ENCODE measurements around the gene PRR13. TPM values are rescaled to one million over a fixed set of nuclear protein-coding genes. Genes with fewer than 3 reads are reported as not detected.

The PRR13 gene
- total and polyA plus RNA-seq, 2 donors from 2014 or later, result 226 to 889 TPM

DNA sequence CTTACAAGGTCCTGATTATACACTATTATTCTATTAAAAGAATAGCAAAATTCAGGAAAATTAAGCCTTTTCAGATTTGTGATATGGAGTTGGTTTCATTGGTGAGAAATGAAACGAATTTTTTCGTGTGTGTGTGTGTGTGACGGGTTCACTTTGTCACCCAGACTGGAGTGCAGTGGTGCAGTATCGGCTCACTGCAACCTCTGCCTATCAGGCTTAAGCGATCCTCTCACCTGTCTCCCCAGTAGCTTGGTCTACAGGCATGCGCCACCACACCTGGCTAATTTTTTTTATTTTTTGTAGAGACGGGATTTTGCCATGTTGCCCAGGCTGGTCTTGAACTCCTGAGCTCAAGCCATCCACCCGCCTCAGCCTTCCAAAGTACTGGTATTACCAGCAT is 20.1 kb downstream of the PRR13 start:
- Histone ChIP-seq H3K36me3 (ENCODE audit: control insufficient read depth in 2 of 3, insufficient read depth in 3 of 3, low read length in 3 of 3) (peaks cover 37 to 97% (median 72%) of the 10 kb centered on the region in 3 donors), H3K4me3 (ENCODE audit: low read length in 3 of 3) (no peak overlapping the region), H3K9me3 (ENCODE audit: control insufficient read depth in 2 of 3, insufficient read depth in 1 of 3, low read length in 3 of 3) (no peaks in the 10 kb centered on the region), H3K4me1 (ENCODE audit: control insufficient read depth in 2 of 3, insufficient read depth in 2 of 3, low read depth in 1 of 3, low read length in 3 of 3) (peaks cover 0 to 23% (median 9%) of the 10 kb centered on the region in 3 donors), H3K27ac (ENCODE audit: low read depth in 2 of 2, low read length in 2 of 2) (no peak overlapping the region), H3K9ac (ENCODE audit: low read length in 3 of 3) (no peak overlapping the region), H3K27me3 (ENCODE audit: control insufficient read depth, insufficient read depth, low read length) (no peaks in the 10 kb centered on the region)
- intact Hi-C loops (cut with DNase I), result no loop called here
- no peak for DNase-seq
- TF ChIP-seq, protein P1, sequence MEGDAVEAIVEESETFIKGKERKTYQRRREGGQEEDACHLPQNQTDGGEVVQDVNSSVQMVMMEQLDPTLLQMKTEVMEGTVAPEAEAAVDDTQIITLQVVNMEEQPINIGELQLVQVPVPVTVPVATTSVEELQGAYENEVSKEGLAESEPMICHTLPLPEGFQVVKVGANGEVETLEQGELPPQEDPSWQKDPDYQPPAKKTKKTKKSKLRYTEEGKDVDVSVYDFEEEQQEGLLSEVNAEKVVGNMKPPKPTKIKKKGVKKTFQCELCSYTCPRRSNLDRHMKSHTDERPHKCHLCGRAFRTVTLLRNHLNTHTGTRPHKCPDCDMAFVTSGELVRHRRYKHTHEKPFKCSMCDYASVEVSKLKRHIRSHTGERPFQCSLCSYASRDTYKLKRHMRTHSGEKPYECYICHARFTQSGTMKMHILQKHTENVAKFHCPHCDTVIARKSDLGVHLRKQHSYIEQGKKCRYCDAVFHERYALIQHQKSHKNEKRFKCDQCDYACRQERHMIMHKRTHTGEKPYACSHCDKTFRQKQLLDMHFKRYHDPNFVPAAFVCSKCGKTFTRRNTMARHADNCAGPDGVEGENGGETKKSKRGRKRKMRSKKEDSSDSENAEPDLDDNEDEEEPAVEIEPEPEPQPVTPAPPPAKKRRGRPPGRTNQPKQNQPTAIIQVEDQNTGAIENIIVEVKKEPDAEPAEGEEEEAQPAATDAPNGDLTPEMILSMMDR (IDR thresholded peaks at IDR 0.05; ENCODE audit: borderline replicate concordance, extremely low read depth, insufficient read depth), result no peak
- FAIRE-seq, result no peak

DNA sequence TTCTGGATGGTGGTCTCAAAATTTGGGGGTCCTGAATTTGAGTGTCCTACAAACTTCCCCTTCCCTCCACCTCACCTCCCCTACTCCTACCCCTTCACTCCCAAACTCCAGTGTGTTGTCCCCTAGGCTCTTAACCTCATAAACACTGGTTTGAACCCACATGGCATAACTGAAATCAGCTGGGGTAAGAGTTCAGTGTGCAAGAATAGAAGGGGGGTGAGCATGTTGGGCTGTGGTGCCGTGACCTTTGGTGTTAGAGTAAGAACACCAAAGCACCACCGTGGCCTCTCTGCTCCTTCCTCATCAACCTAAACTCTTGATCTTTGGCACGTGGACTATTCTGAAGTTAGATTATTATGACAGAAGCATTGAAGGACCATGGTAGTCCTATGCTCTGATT is 21.4 kb downstream of the PRR13 start:
- Histone ChIP-seq H3K27ac (ENCODE audit: low read depth in 2 of 2, low read length in 2 of 2) (peak overlapping the region in 1 of 2 donors; percentile 21), H3K9me3 (ENCODE audit: control insufficient read depth in 2 of 3, insufficient read depth in 1 of 3, low read length in 3 of 3) (no peaks in the 10 kb centered on the region), H3K36me3 (ENCODE audit: control insufficient read depth in 2 of 3, insufficient read depth in 3 of 3, low read length in 3 of 3) (peaks cover 39 to 97% (median 78%) of the 10 kb centered on the region in 3 donors), H3K4me1 (ENCODE audit: control insufficient read depth in 2 of 3, insufficient read depth in 2 of 3, low read depth in 1 of 3, low read length in 3 of 3) (peaks cover 0 to 23% (median 11%) of the 10 kb centered on the region in 3 donors), H3K27me3 (ENCODE audit: control insufficient read depth, insufficient read depth, low read length) (no peaks in the 10 kb centered on the region), H3K9ac (ENCODE audit: low read length in 3 of 3) (no peak overlapping the region), H3K4me3 (ENCODE audit: low read length in 3 of 3) (no peak overlapping the region)
- FAIRE-seq (no peak), DNase-seq (no peak)
- intact Hi-C loops (cut with DNase I), result no loop called here
- TF ChIP-seq, protein P1 (IDR thresholded peaks at IDR 0.05; ENCODE audit: borderline replicate concordance, extremely low read depth, insufficient read depth), result no peak

DNA sequence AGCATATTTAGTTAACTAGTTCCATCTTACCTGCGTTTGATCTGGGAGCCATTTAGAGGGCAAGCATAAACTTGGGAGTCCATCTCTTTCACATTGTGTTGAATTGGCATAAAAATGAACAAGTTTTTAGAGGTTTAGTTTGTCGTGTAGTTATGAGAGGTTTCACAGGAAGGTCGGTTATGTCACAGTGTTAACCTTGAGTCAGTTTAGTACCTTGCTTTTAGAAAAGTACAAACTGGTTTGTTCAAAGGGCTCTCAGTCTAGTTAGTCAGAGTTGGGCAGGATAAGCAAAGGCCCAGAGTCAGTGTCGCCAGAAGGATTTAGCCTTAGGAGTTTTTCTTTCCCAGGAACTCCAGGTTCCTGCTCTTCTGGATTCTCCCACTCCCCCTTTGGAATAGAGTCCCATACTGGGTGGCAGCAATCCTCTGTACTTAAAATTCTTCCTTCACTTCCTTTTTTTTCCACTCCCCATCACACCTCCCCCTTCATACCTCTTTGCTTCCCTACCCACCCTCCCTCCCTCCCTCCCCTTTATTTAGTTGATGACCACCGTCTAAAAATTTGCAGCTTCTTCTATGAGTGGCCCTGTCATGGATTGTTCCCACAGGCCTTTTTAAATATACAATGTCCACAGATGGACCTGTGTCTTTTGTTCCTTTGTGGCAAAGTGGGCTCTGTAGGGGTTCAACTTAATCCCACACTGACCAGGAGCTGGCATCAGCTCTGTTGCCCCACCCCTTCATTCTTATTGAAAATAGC is 22.4 kb downstream of the PRR13 start:
- Histone ChIP-seq H3K4me1 (ENCODE audit: control insufficient read depth in 2 of 3, insufficient read depth in 2 of 3, low read depth in 1 of 3, low read length in 3 of 3) (peaks cover 0 to 23% (median 11%) of the 10 kb centered on the region in 3 donors), H3K27me3 (ENCODE audit: control insufficient read depth, insufficient read depth, low read length) (no peaks in the 10 kb centered on the region), H3K36me3 (ENCODE audit: control insufficient read depth in 2 of 3, insufficient read depth in 3 of 3, low read length in 3 of 3) (peaks cover 44 to 98% (median 82%) of the 10 kb centered on the region in 3 donors), H3K27ac (ENCODE audit: low read depth in 2 of 2, low read length in 2 of 2) (no peak overlapping the region), H3K9me3 (ENCODE audit: control insufficient read depth in 2 of 3, insufficient read depth in 1 of 3, low read length in 3 of 3) (no peaks in the 10 kb centered on the region), H3K4me3 (ENCODE audit: low read length in 3 of 3) (no peak overlapping the region), H3K9ac (ENCODE audit: low read length in 3 of 3) (peak overlapping the region in 1 of 3 donors; percentile 17)
- no peak for FAIRE-seq
- DNase-seq, result no peak
- TF ChIP-seq, protein P1 (IDR thresholded peaks at IDR 0.05; ENCODE audit: borderline replicate concordance, extremely low read depth, insufficient read depth), result no peak
- intact Hi-C loops (cut with DNase I), result no loop called here

All from kidney (tissue), 14 donors.